Suprapubic skin (tissue), 4 donors: ENCODE measurements around the gene GALNT3.

ENCODE experiments used
- CTCF ChIP-seq, 2 donors: fragments of 200-600 bp in 1 of 2; fragments of 450-650 bp in 1 of 2; sonication (generic) in 1 of 2; IDR thresholded peaks; one replicate each; pipeline ENCODE4 v1.5.1; 2016 to 2019; ENCODE audit warnings: antibody characterized with exemption in 2 of 2, mild to moderate bottlenecking in 1 of 2, moderate library complexity in 1 of 2
- EP300 ChIP-seq: sonication (generic); formaldehyde crosslinking; IDR thresholded peaks from one replicate; pipeline ENCODE4 v1.6.1; 2017; ENCODE audit warnings: antibody characterized with exemption
- POLR2A ChIP-seq, 2 donors: fragments of 450-650 bp; IDR thresholded peaks; one replicate each; pipeline ENCODE4 v1.6.1; 2017; ENCODE audit warnings: antibody characterized with exemption in 2 of 2, mild to moderate bottlenecking in 2 of 2, moderate library complexity in 2 of 2
- POLR2AphosphoS5 ChIP-seq, 3 donors: sonication (generic); formaldehyde crosslinking; IDR thresholded peaks; one replicate each; pipeline ENCODE4 v1.6.1; 2017; ENCODE audit warnings: antibody characterized with exemption in 3 of 3

DNA sequence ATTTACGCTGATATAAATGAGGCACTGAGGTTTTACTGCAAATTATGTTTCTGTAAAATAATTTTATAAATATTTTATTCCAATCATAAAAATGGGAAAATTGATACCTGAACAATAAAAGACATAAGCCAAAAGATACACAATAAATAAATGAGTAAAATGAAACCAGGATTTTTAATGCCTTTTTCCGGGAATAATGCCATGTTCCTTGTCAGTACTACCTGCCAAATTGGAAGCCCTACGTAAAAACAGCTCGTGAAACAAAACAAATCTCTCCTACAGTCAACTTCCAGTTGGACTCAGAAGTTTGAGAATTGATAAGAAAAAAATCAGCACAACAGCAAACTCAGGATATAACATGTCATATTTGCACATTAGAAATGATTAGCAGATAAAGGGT lies 18.0 kb downstream of the GALNT3 start:
- TF ChIP-seq EP300 (no peak), CTCF (IDR thresholded peaks at IDR 0.05) (no peak), POLR2AphosphoS5 (IDR thresholded peaks at IDR 0.05) (no peak), POLR2A (IDR thresholded peaks at IDR 0.05) (no peak)
